GM18873 (cell line): Measurements from ENCODE around the gene OR2T3.
"Not testable (repeated sequence)": the region's sequence is repeated elsewhere in the genome, so short reads cannot be mapped to it uniquely, and the experiment has no call there.

ENCODE experiments used
- ATAC-seq: cut with Tn5 transposase; IDR thresholded peaks from one replicate; pipeline ENCODE4 v1.9.1; 2021; ENCODE audit warnings: mild to moderate bottlenecking, moderate library complexity, moderate number of reproducible peaks; ENCODE audit not compliant: unreplicated experiment, low FRiP score

OR2T3 gene

DNA sequence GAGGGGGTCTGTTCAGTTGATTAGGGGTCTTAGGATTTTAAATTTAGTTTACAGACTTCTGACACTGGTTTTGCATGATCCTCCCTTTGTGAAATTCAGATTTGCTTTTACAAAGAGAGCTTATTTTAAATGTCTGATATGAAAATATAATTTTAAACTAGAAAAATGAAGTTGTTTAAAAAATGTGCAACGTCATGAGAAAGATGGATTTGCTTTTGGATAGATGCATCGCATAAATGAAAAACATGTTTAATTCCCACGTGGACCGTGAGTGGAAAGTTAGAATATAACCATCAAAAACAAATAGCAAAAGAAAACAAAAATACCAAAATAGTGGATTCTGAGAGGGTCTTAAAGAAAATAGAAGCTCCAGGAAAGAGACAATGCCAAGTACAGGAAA is 2.0 kb upstream of the OR2T3 start:
- no peak for ATAC-seq

DNA sequence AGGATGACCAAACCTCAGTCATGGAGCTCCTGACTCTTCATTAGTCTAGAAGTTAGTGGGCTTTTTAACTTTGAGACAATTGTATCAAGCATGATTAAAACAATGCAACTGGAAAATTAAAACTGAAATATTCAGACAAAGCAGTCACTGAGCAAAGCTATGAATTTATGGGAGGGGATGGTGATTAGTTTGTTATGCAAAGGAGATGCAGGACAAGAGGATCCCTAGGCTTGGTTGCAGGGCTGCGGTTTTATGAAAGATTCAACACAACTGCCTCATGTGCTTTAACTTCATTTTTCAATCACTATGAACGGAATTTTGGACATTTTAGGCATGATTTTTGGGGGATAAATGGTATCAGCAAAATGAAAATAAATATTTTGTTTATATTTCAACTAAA is 1.0 kb upstream of the OR2T3 start:
- ATAC-seq, result not testable (repeated sequence)

DNA sequence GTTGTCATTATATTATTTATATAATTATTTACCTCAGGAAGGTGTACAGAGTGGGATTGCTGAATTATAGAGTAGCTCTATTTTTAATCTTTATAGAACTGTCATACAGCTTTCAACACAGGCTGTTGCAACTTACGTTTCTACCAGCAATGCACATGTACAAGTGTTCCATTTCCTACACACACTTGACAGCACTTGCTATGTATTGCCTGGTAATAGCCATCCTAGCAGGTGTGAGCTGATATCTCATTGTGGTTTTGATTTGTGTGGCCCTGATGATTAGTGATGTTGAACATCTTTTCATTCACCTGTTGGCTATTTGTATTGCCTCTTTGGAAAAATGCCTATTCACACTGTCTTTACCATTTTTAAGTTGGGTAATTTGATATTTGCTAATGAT is 2.5 kb downstream of the OR2T3 start:
- ATAC-seq, result peak; percentile 42

DNA sequence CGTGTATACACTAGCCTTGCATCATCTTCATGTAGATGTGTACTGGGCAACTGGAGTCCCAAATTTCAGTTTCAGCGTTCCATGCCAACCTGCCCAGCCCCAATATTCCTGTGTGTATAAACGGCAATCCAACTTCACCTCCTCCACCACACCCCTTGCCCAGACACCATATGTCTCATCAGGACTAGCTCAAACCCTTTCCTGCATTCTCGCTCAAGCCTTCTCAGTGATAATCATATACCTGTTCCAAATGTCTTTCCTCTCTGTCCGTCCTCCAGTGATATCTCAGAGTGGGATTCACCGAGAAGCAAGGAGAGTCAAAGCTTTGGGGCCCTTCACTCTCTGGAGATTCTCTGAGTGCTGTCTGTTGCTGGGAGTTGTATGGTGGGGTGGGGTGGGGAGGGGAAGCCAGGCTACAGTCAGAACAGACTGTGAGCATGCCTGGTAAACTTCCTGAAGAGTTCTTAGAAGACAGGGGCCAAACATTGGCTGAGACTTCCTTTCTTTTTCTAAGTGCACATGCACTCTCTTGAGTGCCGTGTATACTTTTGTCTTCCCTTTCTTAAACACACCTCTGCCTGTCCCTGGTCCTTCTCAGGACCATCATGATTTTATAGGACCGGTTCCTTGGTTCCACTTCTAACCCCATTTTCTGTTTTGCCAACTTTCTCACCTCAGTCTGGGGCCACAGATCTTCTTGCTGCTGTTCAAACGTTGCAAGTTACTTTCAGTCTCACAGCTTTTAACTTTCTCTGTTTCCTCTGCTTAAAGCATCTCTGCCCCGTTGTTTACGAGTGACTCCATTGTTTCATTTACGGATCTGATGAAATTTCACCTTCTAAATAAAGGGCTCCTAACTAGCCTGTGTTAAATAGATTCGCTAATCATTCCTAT is 8.8 kb downstream of the OR2T3 start:
- ATAC-seq, result peak; percentile 88

DNA sequence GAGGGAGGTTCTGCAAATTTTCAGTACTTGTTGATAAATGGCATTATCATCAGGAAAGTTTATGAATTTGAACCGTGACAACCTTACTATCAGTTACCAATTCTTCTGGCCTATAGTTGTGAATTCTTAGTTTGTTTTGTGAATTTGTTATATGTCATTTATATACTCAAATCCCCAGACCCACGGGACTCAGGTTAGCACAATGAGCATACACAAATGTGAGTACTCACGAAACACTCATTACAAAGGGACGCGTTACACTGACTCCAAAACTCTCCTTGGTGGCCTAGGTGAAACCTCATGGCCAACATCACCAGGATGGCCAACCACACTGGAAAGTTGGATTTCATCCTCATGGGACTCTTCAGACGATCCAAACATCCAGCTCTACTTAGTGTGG is 15.1 kb downstream of the OR2T3 start, which contains the start of gene OR2T5:
TSS of gene OR2T5 (plus strand) at position 301 of the 400 bp plus-strand sequence. CDS start at position 301, 0 bp downstream.
- not testable (repeated sequence) for ATAC-seq

DNA sequence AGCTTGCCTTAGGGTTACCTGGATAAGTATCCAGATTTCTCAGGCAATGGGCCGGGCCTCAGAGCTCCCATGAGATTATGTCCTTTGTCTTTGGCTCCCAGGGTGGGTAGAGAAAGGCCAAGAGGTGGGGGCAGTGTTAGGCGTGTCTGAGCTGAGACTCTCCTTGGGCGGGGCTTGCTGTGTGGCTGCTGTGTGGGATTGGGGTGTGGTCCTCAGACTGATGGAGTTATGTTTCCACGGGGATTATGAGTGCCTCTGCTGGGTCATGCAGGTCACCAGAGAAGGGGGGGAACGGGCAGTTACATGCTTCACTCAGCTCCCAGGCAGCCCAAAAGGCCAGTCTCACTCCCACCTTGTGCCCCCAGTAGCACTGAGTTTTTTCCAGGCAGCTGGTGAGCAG is 23.5 kb downstream of the OR2T3 start:
- ATAC-seq, result not testable (repeated sequence)

DNA sequence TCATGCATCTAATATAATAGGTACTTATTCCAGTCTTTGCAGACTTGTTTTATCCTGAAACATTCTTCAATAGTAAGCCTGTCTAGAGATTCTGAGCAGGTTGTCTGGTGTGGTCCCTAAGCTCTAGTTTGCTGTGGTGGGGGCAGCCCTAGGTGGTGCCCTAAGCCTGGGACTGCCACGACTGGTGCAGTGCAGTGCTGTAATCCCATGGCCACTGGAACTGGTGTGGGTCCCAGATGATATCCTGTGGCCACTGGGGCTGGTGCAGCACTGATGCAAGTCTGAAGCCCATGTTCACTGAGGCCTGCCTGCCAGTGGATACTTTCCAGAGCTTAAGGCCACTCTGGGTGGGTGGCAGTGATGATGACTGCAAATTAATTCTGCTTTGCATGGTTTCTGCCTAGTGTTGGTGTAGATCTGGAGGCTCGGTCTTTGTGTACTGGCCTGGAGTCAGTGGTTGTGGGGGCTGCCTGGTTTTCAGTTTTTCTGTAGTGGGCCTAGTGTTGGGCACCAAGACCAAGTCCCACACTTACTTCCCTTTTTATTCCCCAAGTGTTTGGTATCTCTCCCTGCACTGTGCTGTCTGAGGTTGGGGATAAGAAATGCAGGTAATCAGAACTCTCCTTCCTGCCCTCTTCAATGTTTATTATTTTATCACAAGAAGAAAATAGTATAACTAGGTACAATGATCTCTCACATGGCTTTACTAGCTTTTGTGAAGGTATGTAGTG is 27.3 kb downstream of the OR2T3 start:
- ATAC-seq, result not testable (repeated sequence)

DNA sequence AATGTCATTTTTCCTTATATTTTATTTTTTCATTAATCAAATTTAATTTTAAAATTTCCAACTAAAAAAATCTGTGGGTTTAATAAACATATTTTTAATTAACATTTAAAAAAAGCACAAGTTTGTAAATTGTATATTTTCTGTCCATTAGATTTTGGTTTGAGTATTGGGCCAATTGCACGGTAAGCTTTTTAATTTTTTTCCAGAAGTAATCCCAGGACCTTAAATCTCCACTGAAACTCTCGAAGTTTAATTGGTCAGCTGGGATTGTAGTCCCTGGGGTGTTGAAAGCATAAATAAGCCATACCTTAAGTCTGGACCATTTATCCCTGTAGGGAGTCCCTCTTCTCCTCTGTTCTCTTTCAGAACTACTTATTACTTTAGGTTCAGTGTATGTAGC is 34.6 kb downstream of the OR2T3 start, which contains the start of gene OR2G6:
TSS of gene OR2G6 (plus strand) at position 301 of the 400 bp plus-strand sequence. CDS start 13,574 bp downstream, outside the sequence.
- ATAC-seq, result not testable (repeated sequence)

DNA sequence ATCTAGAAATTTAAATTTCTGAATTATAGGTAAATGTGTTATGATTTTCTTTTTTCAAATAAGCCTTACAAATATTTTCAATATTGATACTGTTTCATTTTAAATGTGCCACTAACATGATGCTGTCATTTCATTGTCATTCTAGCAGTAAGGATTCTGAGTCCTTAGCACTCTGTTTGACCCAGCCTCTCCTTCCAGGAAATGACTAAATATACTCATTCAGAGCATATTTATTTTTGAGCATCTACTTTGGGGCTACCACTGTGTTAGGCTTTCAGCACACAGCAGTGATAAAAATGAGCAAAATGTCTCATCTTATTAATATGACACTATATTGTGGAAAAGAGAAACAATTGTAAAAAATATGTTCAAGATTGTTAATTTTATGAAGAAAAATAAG is 37.1 kb downstream of the OR2T3 start:
- ATAC-seq, result not testable (repeated sequence)

DNA sequence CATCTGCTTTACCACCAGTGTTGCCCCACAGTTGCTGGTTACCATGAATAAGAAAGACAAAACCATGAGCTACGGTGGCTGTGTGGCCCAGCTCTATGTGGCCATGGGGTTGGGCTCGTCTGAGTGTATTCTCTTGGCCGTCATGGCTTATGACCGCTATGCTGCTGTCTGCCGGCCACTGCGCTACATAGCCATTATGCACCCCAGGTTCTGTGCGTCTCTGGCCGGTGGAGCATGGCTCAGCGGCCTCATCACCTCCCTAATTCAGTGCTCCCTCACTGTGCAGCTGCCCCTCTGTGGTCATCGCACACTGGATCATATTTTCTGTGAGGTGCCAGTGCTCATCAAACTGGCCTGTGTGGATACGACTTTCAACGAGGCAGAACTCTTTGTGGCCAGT is 48.7 kb downstream of the OR2T3 start:
- ATAC-seq, result no peak
